Stimulated activated CD8-positive, alpha-beta memory T cell treated with anti-CD3 and anti-CD28 coated beads, Interleukin-12 subunit alpha, Interleukin-12 subunit beta, amount 100 ng/mL, for 4 hours (primary cell): Measurements from ENCODE around the gene PCNX2.

ENCODE experiments used
- DNase-seq: peaks from one replicate; pipeline ENCODE4 v3.0.0-alpha.2; 2020; ENCODE audit warnings: low read depth

Gene PCNX2

GRCh38 chr1:233060461-233060994 lies 235.0 kb downstream of the PCNX2 start:
- DNase-seq = no peak

- no peak for DNase-seq
These were observed 237.7 kb downstream of the PCNX2 start for GRCh38 chr1:233057836-233058235.

GRCh38 chr1:233055879-233056641 lies 239.5 kb downstream of the PCNX2 start:
- DNase-seq = no peak

GRCh38 chr1:233045588-233045987 lies 249.9 kb downstream of the PCNX2 start:
- no peak for DNase-seq

DNA sequence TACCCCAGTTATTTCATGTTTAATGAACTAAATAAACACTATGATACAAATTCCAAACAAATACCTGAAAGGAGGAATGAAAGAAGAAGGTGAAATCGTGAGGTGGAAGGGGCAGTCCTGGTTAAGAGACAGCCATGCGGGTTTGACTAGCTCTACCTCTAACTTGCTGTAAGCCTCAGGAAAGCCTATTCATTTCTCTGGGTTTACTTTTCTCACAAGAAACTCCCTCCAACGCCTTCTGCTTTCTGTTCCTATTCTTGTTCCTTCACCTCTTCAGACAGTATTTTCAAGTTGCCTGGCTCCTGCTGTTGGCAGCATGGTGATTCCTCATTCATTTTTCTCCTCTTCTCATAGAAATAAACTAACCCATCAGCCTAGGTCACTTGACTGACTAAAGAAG lies 252.7 kb downstream of the PCNX2 start:
- no peak for DNase-seq

DNA sequence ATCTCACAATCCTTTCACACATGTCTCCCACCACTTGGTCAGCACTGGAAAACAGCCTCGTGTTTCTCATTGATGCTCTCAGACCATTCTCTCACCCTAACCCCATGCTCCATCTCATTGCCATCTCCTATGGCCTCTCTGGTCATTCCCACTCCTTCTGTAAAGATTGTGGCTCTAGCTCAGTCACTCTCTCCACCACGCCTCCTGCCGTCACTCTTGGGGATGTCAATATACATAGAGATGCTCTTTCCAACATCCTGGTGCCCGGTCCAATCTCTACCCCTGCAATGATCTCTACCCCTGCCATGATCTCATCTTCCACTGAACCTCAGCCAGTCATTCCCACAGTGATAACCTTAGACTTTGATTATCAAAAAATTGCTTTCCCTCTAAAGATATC lies 255.0 kb downstream of the PCNX2 start:
- no peak for DNase-seq

GRCh38 chr1:233038581-233038980 lies 256.9 kb downstream of the PCNX2 start:
- no peak for DNase-seq

DNA sequence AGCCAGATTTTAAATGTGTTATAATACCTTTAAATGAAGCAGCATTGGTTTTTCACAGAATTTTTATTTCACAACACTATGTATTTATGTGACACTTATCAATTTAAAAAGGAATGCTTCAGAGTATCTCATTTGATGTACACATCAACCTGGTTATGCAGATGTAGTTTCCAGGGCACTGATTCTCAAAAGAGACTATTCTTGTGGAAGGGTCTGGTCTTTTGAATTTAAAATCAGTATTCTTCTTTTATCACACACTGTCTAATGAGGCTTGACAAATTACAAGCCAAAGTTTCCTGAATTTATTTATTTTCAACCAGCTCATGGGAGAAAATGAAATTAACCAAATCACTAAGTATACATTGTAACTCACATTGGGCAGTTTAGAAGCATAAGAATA lies 257.7 kb downstream of the PCNX2 start:
- DNase-seq = no peak

DNA sequence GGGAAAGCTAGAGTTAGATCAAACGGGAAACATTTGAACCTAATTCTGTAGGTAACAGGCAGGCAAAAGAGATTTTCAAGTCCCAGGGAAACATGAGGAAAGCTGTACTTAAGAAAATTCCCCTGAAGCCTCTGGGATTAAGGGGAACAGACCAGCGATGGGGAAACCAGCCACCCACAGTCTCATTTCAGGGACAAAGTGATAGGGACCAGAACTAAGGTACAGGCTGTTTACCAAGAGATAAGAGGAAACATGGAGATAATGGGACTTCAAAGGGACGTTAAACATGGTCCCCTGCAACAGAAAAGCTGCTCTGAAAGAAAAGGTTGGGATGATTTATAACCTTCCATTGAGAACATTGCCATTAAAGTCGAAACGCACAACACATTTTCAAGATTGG lies 260.7 kb downstream of the PCNX2 start:
- DNase-seq = no peak

GRCh38 chr1:233033361-233033760 lies 262.2 kb downstream of the PCNX2 start:
- DNase-seq = no peak

DNA sequence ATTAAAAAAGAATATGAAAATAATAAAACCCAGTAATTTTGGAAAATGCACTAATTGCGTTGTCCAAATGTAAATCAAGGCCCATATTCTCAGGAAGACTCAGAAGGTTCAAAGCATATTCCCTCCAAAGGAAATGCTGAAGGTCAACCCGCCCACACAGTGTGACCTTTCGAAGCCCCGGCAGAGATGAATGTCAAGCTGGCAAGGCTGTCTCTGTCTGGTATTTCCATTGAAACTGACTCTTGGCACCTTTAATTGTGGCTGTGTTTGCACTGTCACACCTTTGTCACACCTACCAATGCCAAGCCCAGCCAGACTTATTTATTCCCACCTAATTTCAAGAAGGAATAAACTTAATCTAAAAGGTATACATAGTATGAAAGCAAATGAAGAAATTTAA lies 262.6 kb downstream of the PCNX2 start:
- no peak for DNase-seq

GRCh38 chr1:233031521-233031920 lies 264.0 kb downstream of the PCNX2 start:
- DNase-seq = no peak

- DNase-seq = no peak
These were observed 268.5 kb downstream of the PCNX2 start for GRCh38 chr1:233027046-233027445.

- DNase-seq = no peak
These were observed 270.0 kb downstream of the PCNX2 start for GRCh38 chr1:233025567-233025966.

GRCh38 chr1:233025157-233025556 lies 270.4 kb downstream of the PCNX2 start:
- DNase-seq = no peak

- no peak for DNase-seq
These were observed 271.3 kb downstream of the PCNX2 start for GRCh38 chr1:233024199-233024598.

- no peak for DNase-seq
These were observed 273.3 kb downstream of the PCNX2 start for GRCh38 chr1:233022246-233022645.

- DNase-seq = no peak
These were observed 275.1 kb downstream of the PCNX2 start for GRCh38 chr1:233020426-233020825.

DNA sequence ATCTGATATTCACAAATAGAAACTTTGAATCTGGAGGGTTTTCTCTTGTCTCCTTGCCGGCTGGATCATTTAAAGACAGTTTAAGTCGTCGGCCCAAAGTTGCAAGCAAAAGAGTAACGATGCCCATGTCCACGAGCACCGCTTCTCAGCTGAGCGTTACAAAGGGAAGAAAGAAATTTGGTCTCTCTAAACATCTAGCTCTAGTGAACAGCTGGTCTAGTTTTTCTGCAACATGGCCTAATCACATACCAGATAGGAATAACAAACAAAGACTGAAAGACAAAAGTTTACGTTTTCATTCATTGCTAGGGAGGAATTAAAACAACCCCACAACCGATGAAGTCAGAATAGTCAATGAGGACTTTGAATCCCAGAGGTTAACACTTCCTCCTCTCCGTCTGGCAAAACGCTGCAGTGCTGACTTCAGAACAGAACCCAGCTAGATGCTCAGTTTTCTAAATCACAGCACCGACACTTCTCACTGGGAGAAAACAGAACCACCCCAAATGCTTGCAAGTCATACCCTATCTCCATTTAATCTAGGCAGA lies 275.7 kb downstream of the PCNX2 start:
- DNase-seq = no peak

GRCh38 chr1:233019083-233019482 lies 276.4 kb downstream of the PCNX2 start:
- DNase-seq = no peak

DNA sequence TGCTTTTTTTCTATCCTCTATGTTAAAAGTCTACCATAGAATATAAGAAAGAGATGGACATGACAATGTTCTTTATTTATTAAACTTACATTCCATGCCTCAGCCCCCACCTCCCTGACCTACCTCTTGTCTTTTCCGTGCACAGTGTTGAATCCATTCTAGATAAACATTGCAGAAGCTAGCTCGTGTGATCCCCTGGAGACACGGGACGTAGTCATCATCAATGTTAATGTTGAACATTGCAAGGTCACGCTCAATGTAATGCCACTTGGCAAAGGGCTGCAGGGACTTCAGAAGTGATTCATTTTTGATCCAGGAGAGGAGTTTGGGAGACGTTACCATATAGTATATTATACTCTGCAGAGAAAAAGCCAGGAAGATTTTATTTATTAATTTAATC lies 278.7 kb downstream of the PCNX2 start:
- DNase-seq = no peak

- DNase-seq = no peak
These were observed 279.6 kb downstream of the PCNX2 start for GRCh38 chr1:233015965-233016364.

DNA sequence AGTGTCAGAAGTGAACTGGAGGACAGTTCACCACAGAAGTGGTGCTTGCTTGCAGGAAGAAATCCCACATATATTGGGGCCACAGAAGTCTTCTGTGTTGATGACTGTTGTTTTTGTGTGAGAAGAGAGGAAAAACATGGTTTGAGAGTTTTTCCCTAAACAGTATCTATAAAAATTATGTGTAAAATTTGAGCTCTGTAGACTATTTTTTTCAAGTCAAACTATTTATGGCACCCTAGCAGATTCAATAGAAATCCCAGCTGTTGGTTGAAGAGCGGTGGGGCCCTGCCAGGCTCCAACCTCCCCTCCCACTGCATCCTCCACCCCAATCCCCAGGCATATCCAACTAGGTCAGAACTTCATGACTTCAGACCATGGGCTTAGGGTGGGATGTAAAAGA lies 283.5 kb downstream of the PCNX2 start:
- DNase-seq = no peak

DNA sequence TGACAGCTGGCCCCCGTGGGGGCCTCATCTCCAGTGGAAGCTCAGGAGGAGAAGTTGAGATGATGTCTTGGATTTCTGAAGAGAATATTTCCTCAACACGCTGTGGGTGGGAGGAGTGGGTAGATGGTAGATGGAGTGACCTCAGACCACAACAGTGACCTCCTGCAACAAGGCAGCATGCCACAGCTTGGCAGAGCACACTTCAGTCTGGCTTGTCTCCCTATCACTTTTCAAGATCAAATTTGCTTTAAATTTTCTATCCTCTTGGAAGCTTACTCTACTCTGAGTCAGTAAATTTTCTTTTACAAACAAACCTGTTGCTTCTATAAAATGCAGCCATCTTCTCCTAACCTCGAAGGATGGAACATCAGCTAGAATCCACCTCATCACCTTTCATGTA lies 285.4 kb downstream of the PCNX2 start:
- DNase-seq = no peak
